Suprapubic skin (tissue), 4 donors: ENCODE data around the gene LARGE1. TPM values are rescaled to one million over a fixed set of nuclear protein-coding genes. Genes with fewer than 3 reads are reported as not detected.

Experiments
- DNase-seq, 2 donors: peaks; one replicate each; pipeline ENCODE4 v3.0.0-alpha.2; 2019; ENCODE audit warnings: low spot score in 2 of 2
- H3K27ac ChIP-seq: fragments of 200-600 bp; sonication (generic); one replicate; pipeline ENCODE4 v1.5.1; 2019
- H3K27me3 ChIP-seq: fragments of 200-600 bp; sonication (generic); one replicate; pipeline ENCODE4 v1.5.1; 2019
- H3K36me3 ChIP-seq: fragments of 200-600 bp; sonication (generic); one replicate; pipeline ENCODE4 v1.5.1; 2019
- H3K4me1 ChIP-seq: fragments of 200-600 bp; sonication (generic); one replicate; pipeline ENCODE4 v1.5.1; 2019
- H3K4me3 ChIP-seq: fragments of 200-600 bp; sonication (generic); one replicate; pipeline ENCODE4 v1.5.1; 2019; ENCODE audit warnings: mild to moderate bottlenecking
- H3K9me3 ChIP-seq: fragments of 200-600 bp; sonication (generic); one replicate; pipeline ENCODE4 v1.5.1; 2019
- EP300 ChIP-seq: sonication (generic); formaldehyde crosslinking; IDR thresholded peaks from one replicate; pipeline ENCODE4 v1.6.1; 2017; ENCODE audit warnings: antibody characterized with exemption
- POLR2A ChIP-seq, 2 donors: fragments of 450-650 bp; IDR thresholded peaks; one replicate each; pipeline ENCODE4 v1.6.1; 2017; ENCODE audit warnings: antibody characterized with exemption in 2 of 2, mild to moderate bottlenecking in 2 of 2, moderate library complexity in 2 of 2
- POLR2AphosphoS5 ChIP-seq, 3 donors: sonication (generic); formaldehyde crosslinking; IDR thresholded peaks; one replicate each; pipeline ENCODE4 v1.6.1; 2017; ENCODE audit warnings: antibody characterized with exemption in 3 of 3
- WGBS: methylation state at CpG from one replicate; pipeline ENCODE4 v1.1.5; 2018; 5-methylcytosine and 5-hydroxymethylcytosine counted together
- total RNA-seq, 4 donors: library from RNA; depleted of rRNA; stranded (reverse); fragments of >200 nt; gene quantifications; one replicate each; pipeline ENCODE4 v1.1.0, GENCODE V29; 2016
- TF ChIP-seq, protein P1 (sequence below), 2 donors: fragments of 200-600 bp in 1 of 2; fragments of 450-650 bp in 1 of 2; sonication (generic) in 1 of 2; IDR thresholded peaks; one replicate each; pipeline ENCODE4 v1.5.1; 2016 to 2019; ENCODE audit warnings: antibody characterized with exemption in 2 of 2, mild to moderate bottlenecking in 1 of 2, moderate library complexity in 1 of 2

Gene LARGE1
- total RNA-seq, 4 donors from 2014 or later: 12.1 to 41.6 (median 21.1) TPM

DNA sequence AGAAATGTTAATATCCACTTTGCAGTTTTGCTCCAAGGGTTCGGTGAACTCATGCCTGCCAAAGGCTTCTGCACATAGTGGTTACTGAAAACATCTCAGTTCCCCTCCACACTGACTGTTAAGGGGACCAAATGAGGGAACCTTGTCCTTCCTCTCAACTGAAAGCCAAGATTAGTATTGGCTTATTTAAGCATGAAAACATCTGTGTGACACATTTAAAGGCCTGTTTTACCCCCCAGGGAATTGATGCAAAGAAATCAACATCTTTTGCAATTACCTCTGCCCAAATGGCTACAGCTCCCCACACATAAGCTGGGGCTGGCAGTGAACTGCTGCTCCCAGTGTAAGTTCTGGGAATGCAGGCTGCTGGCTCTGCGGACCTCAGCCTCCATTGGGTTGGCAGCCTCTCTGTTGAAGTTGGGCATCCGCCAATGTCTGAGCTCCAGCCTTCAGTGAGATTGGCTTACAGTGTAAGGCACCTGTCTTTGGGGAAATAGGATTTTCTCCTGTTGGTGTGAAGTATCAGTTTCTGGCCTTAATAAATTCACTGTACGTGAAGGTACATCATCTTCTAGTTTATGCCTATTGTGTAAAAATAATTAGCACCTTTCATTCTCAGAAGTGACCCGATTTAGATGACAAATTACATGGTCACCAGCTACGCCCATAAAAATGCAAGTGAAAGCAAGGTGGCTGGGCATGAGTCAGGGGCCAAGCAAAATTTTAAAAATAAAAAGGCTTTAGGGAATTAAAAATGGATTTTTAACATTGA, 648.7 kb downstream of the LARGE1 start:
- no peak overlapping the region for H3K27ac ChIP-seq
- WGBS: 74% methylated on average over 6 of the region's 6 CpGs
- H3K4me3 ChIP-seq: no peak overlapping the region
- DNase-seq: no peak
- H3K4me1 ChIP-seq: no peaks in the 10 kb centered on the region
- TF ChIP-seq POLR2A (IDR thresholded peaks at IDR 0.05) (no peak), EP300 (no peak), POLR2AphosphoS5 (IDR thresholded peaks at IDR 0.05) (no peak)
- TF ChIP-seq, protein P1, sequence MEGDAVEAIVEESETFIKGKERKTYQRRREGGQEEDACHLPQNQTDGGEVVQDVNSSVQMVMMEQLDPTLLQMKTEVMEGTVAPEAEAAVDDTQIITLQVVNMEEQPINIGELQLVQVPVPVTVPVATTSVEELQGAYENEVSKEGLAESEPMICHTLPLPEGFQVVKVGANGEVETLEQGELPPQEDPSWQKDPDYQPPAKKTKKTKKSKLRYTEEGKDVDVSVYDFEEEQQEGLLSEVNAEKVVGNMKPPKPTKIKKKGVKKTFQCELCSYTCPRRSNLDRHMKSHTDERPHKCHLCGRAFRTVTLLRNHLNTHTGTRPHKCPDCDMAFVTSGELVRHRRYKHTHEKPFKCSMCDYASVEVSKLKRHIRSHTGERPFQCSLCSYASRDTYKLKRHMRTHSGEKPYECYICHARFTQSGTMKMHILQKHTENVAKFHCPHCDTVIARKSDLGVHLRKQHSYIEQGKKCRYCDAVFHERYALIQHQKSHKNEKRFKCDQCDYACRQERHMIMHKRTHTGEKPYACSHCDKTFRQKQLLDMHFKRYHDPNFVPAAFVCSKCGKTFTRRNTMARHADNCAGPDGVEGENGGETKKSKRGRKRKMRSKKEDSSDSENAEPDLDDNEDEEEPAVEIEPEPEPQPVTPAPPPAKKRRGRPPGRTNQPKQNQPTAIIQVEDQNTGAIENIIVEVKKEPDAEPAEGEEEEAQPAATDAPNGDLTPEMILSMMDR (IDR thresholded peaks at IDR 0.05): no peak
- H3K9me3 ChIP-seq: no peaks in the 10 kb centered on the region
- H3K36me3 ChIP-seq: peaks cover under 1% of the 10 kb centered on the region
- H3K27me3 ChIP-seq: no peaks in the 10 kb centered on the region

DNA sequence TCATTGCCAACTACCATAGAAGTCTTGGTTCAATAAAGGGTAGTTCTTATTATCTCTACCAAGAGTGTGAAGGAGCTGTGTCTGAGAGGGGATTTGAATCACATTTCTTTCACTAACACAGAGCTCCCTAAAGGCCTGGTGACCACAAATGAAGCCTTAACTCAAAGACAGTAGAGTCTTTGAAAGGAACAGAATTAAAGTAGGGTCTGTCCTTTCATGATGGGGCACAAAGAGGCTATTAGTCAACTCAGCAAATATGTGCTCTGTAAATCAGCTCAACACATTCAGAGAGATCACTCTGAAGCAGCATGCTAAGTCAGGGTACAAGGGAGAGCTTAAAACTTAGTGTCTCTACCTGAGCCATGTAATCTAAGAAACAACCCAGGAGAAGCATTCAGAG, 649.7 kb downstream of the LARGE1 start:
- no peak overlapping the region for H3K27ac ChIP-seq
- H3K4me1 ChIP-seq: no peaks in the 10 kb centered on the region
- DNase-seq: no peak
- H3K4me3 ChIP-seq: no peak overlapping the region
- H3K9me3 ChIP-seq: no peaks in the 10 kb centered on the region
- no peaks in the 10 kb centered on the region for H3K36me3 ChIP-seq
- TF ChIP-seq POLR2AphosphoS5 (IDR thresholded peaks at IDR 0.05): no peak
- no peak for TF ChIP-seq EP300
- TF ChIP-seq, protein P1 (IDR thresholded peaks at IDR 0.05): no peak
- TF ChIP-seq POLR2A (IDR thresholded peaks at IDR 0.05): no peak
- H3K27me3 ChIP-seq: no peaks in the 10 kb centered on the region

DNA sequence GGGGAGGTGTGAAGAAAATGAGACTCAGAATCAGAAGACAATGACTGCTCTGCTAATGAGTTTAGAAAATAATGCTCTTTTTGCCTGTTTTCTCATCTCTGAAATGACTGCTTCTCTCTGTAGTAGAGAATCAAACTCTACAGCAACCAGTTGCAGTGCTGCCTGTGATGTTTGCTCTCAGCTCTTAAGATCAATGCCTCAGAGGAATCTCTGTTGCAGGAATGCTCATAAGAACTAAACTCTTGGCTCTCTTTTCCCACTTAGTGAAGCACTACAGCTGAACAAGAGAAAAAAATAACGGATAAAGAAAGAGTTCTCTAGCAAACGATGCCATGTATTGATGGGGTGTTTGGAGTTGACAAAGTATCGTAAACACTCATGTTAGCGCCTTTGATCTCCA, 658.6 kb downstream of the LARGE1 start:
- Histone ChIP-seq H3K4me3 (no peak overlapping the region), H3K27me3 (peaks cover 20% of the 10 kb centered on the region), H3K27ac (no peak overlapping the region), H3K9me3 (no peaks in the 10 kb centered on the region), H3K36me3 (no peaks in the 10 kb centered on the region), H3K4me1 (no peaks in the 10 kb centered on the region)
- TF ChIP-seq, protein P1 (IDR thresholded peaks at IDR 0.05): no peak
- TF ChIP-seq POLR2A (IDR thresholded peaks at IDR 0.05) (no peak), POLR2AphosphoS5 (IDR thresholded peaks at IDR 0.05) (no peak), EP300 (no peak)
- DNase-seq: no peak
- WGBS: 74% methylated on average over 4 of the region's 4 CpGs

DNA sequence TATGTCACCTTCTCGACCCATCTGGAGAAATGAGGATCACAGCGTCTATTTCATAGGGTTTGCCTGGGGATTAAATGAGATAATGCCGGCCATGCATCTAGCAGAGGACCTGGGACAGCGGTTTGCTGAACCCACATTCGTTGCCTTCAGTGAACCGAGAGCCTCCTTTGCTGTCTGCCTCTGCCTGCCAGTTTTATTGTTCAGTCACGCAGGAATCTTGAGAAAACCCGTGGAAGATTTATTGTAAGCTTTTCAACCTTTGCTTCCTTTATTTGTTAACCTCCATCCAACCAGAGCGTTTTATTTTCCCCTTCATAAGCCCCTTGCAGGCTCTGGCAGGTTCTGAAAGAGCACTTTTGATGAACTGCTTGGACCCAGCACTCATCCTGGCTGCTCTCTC, 659.8 kb downstream of the LARGE1 start:
- Histone ChIP-seq H3K27me3 (peaks cover 20% of the 10 kb centered on the region), H3K36me3 (no peaks in the 10 kb centered on the region), H3K4me3 (no peak overlapping the region), H3K4me1 (no peaks in the 10 kb centered on the region), H3K9me3 (no peaks in the 10 kb centered on the region), H3K27ac (no peak overlapping the region)
- TF ChIP-seq POLR2A (IDR thresholded peaks at IDR 0.05) (no peak), POLR2AphosphoS5 (IDR thresholded peaks at IDR 0.05) (no peak), EP300 (no peak)
- TF ChIP-seq, protein P1 (IDR thresholded peaks at IDR 0.05): no peak
- WGBS: 56% methylated on average over 9 of the region's 9 CpGs
- DNase-seq: no peak

DNA sequence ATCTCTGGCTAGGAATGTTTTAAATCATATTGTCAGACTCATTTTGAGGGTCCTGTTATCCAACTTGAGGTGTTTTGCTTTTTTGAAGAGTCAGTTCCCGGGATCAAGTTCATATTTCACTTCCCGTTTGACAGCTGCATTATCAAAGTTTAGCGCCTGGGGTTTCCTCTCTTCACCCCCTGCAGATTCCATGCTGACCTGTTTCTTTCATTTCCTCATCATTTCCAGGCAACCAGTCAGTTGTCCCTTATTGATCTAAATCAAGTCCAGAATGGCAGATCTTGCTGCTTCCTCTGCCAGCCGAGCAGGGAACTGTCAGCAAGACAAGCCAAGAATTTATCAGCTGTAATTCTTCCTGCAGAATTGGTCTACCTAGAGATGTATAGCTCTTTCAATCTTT, 664.5 kb downstream of the LARGE1 start:
- 15% methylated on average over 4 of the region's 4 CpGs for WGBS
- peaks cover 17% of the 10 kb centered on the region for H3K27me3 ChIP-seq
- TF ChIP-seq POLR2A (IDR thresholded peaks at IDR 0.05) (no peak), POLR2AphosphoS5 (IDR thresholded peaks at IDR 0.05) (no peak), EP300 (no peak)
- TF ChIP-seq, protein P1 (IDR thresholded peaks at IDR 0.05): no peak

More for the DNA sequence above, 664.5 kb downstream of the LARGE1 start:
- H3K27ac ChIP-seq: no peak overlapping the region
- DNase-seq: no peak
- H3K9me3 ChIP-seq: no peaks in the 10 kb centered on the region
- H3K4me3 ChIP-seq: no peak overlapping the region
- no peaks in the 10 kb centered on the region for H3K4me1 ChIP-seq
- H3K36me3 ChIP-seq: no peaks in the 10 kb centered on the region
